ENCODE measurements around the gene SLC25A47.
A peak's percentile ranks its signal among the peaks of the same experiment; 100 is the strongest.

SLC25A47 gene

GRCh38 chr14:100376751-100377171, 53.6 kb downstream of the SLC25A47 start:
- DNase-seq (ENCODE audit: low read depth): no peak
- peak; percentile 46 for TF ChIP-seq CTCF (IDR thresholded peaks at IDR 0.05; ENCODE audit: control insufficient read depth, insufficient read depth, low read depth, low read length, missing control alignments)
- peak overlapping the region; percentile 90 for H3K4me3 ChIP-seq (ENCODE audit: control insufficient read depth, low read depth, low read length)
